Measurements from ENCODE around the gene BCL2L12. TPM values are rescaled to one million over a fixed set of nuclear protein-coding genes. Genes with fewer than 3 reads are reported as not detected.
A peak's percentile ranks its signal among the peaks of the same experiment; 100 is the strongest.

BCL2L12 gene
- total RNA-seq, 4 donors from 2014 or later, result 4.2 to 9.9 (median 6.0) TPM

- no peak for TF ChIP-seq EP300 (IDR thresholded peaks at IDR 0.05)
- TF ChIP-seq POLR2A (IDR thresholded peaks at IDR 0.05; ENCODE audit: low read depth), result no peak
- TF ChIP-seq POLR2AphosphoS5 (IDR thresholded peaks at IDR 0.05), result no peak
- no peak for TF ChIP-seq CTCF (IDR thresholded peaks at IDR 0.05)
These were observed 13.4 kb downstream of the BCL2L12 start for GRCh38 chr19:49678985-49679770.

DNA sequence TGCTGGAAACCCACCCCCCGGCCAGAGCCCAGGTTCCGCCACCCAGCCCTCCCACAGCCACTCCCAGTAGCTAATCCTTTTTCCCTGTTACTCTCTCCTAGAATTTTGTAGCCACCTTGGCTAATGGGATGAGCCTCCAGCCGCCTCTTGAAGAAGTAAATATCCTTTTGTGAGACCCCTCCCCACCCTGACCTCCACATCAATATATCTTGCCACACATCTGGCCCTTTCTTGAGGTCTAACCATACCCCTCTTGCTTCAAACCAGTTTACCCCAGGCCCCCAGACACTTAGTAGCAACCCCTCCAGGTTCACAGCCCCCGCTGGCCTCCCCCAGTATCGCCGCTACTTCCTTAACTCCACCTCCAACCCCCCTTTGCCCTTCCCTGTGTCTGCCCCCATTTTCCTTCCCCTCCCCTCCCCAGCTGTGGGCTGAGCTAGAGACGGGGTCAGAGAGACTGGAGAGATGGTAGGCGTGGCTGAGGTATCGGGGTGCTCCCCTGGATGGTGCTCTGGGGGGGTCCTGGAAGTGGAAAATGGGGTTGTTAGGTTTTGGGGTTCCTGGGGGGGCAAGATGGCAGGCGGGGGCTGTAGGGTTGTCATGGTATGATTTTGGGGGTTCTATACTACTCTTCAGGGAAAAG lies 14.2 kb downstream of the BCL2L12 start:
- H3K4me1 ChIP-seq, result peaks cover 39 to 57% (median 50%) of the 10 kb centered on the region in 4 donors
- 51% methylated on average over 10 of the region's 10 CpGs for WGBS

More at GRCh38 chr19:49678985-49679770, 13.4 kb downstream of the BCL2L12 start:
- 70% methylated on average over 7 of the region's 12 CpGs for WGBS
- Histone ChIP-seq H3K36me3 (peaks cover 24 to 37% (median 32%) of the 10 kb centered on the region in 4 donors), H3K9me3 (no peaks in the 10 kb centered on the region), H3K4me3 (no peak overlapping the region), H3K27ac (replicated peaks in 1 of 4) (peak overlapping the region; percentile 62 to 97 (median 94)), H3K27me3 (no peaks in the 10 kb centered on the region), H3K4me1 (peaks cover 39 to 57% (median 50%) of the 10 kb centered on the region in 4 donors)
- DNase-seq (ENCODE audit: extremely low spot score), result no peak
- intact Hi-C loops (cut with DNase I), result loop anchor here (5.0 kb wide), 2 partner anchors 37 to 87 kb away; partner anchors contain the start of genes PRR12, RRAS and SCAF1

DNA sequence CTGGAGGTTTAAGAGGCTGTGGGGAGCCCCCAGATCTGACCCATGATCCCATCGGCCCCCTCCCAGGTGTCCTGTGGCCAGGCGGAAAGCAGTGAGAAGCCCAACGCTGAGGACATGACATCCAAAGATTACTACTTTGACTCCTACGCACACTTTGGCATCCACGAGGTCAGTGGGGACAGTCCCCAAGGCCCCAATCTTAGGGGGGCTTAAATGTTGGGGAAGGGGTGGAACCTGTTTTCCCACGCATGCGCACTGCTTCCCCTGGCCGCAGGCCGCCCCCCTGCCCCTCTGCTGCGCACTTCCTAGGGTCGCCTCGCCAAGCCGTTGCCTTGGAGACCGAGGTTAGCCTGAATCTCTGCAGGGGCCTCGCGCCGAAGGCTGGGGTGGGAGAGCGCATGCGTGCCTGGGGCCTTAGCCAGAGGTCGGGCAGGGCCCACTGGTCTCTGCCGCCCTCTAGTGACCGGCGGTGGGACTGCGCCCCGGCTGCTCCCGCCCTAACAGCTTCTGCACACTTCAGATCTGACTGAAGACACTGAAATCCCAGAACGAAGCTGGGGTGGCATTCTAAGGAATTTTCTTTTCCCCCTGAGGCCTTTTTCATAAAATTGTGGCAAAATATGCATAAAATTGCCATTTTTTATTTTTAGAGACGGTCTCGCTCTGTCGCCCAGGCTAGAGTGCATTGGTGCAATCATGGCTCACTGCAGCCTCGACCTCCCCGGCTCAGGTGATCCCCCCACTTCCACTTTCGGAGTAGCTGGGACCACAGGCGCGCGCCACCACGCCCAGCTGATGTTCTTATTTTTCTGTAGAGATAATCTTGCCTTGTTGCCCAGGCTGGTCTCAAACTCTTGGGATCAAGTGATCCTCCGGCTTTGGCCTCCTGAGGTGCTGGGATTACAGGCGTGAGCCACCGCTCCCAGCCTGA lies 15.0 kb downstream of the BCL2L12 start:
- H3K4me3 ChIP-seq, result peak overlapping the region; percentile 35 to 48 (median 36)
- peaks cover 39 to 51% (median 45%) of the 10 kb centered on the region in 4 donors for H3K4me1 ChIP-seq
- TF ChIP-seq POLR2A (IDR thresholded peaks at IDR 0.05; ENCODE audit: low read depth) (no peak), EP300 (IDR thresholded peaks at IDR 0.05) (no peak), POLR2AphosphoS5 (IDR thresholded peaks at IDR 0.05) (peak in 1 of 2 donors; percentile 81), CTCF (IDR thresholded peaks at IDR 0.05) (peak in 2 of 3 experiments; percentile 99 to 100)
- 44% methylated on average over 25 of the region's 40 CpGs for WGBS
- H3K9me3 ChIP-seq, result no peaks in the 10 kb centered on the region
- DNase-seq (ENCODE audit: extremely low spot score), result peak; percentile 94
- H3K36me3 ChIP-seq, result peaks cover 37 to 52% (median 48%) of the 10 kb centered on the region in 4 donors
- peak overlapping the region; percentile 62 to 96 (median 67) for H3K27ac ChIP-seq (replicated peaks in 1 of 4)
- no peaks in the 10 kb centered on the region for H3K27me3 ChIP-seq
- intact Hi-C loops (cut with DNase I), result no loop called here

More for the DNA sequence above, 14.2 kb downstream of the BCL2L12 start:
- H3K36me3 ChIP-seq, result peaks cover 29 to 44% (median 40%) of the 10 kb centered on the region in 4 donors
- TF ChIP-seq POLR2AphosphoS5 (IDR thresholded peaks at IDR 0.05) (no peak), EP300 (IDR thresholded peaks at IDR 0.05) (no peak), CTCF (IDR thresholded peaks at IDR 0.05) (no peak), POLR2A (IDR thresholded peaks at IDR 0.05; ENCODE audit: low read depth) (no peak)
- no peaks in the 10 kb centered on the region for H3K9me3 ChIP-seq
- peak overlapping the region; percentile 62 to 97 (median 82) for H3K27ac ChIP-seq (replicated peaks in 1 of 4)
- intact Hi-C loops (cut with DNase I), result loop anchor here (5.0 kb wide), 2 partner anchors 38 to 88 kb away; partner anchors contain the start of genes PRR12, RRAS and SCAF1
- H3K27me3 ChIP-seq, result no peaks in the 10 kb centered on the region
- peak overlapping the region in 2 of 4 donors; percentile 35 to 37 for H3K4me3 ChIP-seq
- DNase-seq (ENCODE audit: extremely low spot score), result no peak

DNA sequence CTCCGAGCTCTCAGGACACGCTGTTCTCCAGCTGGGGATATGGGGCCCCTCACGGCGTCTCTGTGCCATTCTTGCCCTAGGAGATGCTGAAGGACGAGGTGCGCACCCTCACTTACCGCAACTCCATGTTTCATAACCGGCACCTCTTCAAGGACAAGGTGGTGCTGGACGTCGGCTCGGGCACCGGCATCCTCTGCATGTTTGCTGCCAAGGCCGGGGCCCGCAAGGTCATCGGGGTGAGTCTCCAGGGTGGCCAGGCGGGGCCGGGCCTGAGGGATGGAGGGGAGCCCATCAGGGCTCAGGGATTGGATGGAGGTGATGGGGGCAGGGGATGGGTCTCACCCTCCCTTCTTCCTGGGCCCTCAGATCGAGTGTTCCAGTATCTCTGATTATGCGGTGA lies 16.1 kb downstream of the BCL2L12 start:
- Histone ChIP-seq H3K27me3 (no peaks in the 10 kb centered on the region), H3K4me3 (no peak overlapping the region), H3K9me3 (no peaks in the 10 kb centered on the region), H3K4me1 (peaks cover 38 to 45% (median 40%) of the 10 kb centered on the region in 4 donors), H3K36me3 (peaks cover 48 to 64% (median 59%) of the 10 kb centered on the region in 4 donors), H3K27ac (replicated peaks in 1 of 4) (no peak overlapping the region)
- TF ChIP-seq POLR2AphosphoS5 (IDR thresholded peaks at IDR 0.05) (no peak), EP300 (IDR thresholded peaks at IDR 0.05) (no peak), POLR2A (IDR thresholded peaks at IDR 0.05; ENCODE audit: low read depth) (no peak), CTCF (IDR thresholded peaks at IDR 0.05) (no peak)
- 91% methylated on average over 19 of the region's 19 CpGs for WGBS
- no peak for DNase-seq (ENCODE audit: extremely low spot score)
- intact Hi-C loops (cut with DNase I), result no loop called here
